ENCODE results near the gene GNPTG. TPM values are rescaled to one million over a fixed set of nuclear protein-coding genes. Genes with fewer than 3 reads are reported as not detected.

The GNPTG gene
- total and polyA plus RNA-seq, 8 donors, result 30.0 to 87.9 (median 41.5) TPM

DNA sequence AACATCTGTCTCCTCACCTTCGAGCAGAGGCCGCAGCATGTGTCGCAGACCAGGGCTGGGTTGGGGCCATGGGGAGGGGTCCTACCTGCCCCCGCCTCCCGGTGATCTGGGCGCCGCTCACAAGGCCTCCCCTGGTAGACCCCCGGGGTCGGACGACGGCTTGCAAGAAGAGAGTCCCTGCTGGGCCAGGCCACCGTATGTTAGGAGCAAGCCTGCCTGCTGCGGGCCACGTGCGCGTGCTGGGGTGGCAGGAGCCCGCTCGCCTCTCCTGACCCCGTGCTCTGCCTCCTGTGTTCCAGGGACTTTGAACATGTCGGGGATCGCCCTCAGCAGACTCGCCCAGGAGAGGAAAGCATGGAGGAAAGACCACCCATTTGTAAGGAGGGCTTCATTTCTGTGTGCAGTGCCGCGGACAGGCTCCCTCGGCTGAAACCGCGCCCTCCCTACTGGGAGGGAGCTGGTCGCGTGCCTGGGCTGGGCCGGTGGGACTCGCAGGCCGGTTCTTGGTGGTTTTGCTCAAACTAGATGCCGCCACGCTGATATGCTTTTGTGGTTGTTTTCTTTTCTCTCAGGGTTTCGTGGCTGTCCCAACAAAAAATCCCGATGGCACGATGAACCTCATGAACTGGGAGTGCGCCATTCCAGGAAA is 37.9 kb upstream of the GNPTG start:
- H3K4me3 ChIP-seq, result no peak overlapping the region
- no peaks in the 10 kb centered on the region for H3K27me3 ChIP-seq
- H3K4me1 ChIP-seq, result peaks cover 30 to 46% (median 44%) of the 10 kb centered on the region in 4 donors
- TF ChIP-seq, protein P1, sequence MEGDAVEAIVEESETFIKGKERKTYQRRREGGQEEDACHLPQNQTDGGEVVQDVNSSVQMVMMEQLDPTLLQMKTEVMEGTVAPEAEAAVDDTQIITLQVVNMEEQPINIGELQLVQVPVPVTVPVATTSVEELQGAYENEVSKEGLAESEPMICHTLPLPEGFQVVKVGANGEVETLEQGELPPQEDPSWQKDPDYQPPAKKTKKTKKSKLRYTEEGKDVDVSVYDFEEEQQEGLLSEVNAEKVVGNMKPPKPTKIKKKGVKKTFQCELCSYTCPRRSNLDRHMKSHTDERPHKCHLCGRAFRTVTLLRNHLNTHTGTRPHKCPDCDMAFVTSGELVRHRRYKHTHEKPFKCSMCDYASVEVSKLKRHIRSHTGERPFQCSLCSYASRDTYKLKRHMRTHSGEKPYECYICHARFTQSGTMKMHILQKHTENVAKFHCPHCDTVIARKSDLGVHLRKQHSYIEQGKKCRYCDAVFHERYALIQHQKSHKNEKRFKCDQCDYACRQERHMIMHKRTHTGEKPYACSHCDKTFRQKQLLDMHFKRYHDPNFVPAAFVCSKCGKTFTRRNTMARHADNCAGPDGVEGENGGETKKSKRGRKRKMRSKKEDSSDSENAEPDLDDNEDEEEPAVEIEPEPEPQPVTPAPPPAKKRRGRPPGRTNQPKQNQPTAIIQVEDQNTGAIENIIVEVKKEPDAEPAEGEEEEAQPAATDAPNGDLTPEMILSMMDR (IDR thresholded peaks at IDR 0.05), result no peak
- TF ChIP-seq POLR2A (IDR thresholded peaks at IDR 0.05) (no peak), EP300 (IDR thresholded peaks at IDR 0.05) (no peak), POLR2AphosphoS5 (IDR thresholded peaks at IDR 0.05) (no peak)
- intact Hi-C loops (cut with DNase I; ENCODE audit: low total_unique reads), result no loop called here
- DNase-seq, result no peak
- WGBS, 5 donors, result 87 to 94% (median 89%) methylated on average over 30 to 38 of the region's 38 CpGs
- no peak overlapping the region for H3K27ac ChIP-seq
- H3K9me3 ChIP-seq, result no peaks in the 10 kb centered on the region
- H3K36me3 ChIP-seq, result peaks cover 49 to 67% (median 63%) of the 10 kb centered on the region in 4 donors

DNA sequence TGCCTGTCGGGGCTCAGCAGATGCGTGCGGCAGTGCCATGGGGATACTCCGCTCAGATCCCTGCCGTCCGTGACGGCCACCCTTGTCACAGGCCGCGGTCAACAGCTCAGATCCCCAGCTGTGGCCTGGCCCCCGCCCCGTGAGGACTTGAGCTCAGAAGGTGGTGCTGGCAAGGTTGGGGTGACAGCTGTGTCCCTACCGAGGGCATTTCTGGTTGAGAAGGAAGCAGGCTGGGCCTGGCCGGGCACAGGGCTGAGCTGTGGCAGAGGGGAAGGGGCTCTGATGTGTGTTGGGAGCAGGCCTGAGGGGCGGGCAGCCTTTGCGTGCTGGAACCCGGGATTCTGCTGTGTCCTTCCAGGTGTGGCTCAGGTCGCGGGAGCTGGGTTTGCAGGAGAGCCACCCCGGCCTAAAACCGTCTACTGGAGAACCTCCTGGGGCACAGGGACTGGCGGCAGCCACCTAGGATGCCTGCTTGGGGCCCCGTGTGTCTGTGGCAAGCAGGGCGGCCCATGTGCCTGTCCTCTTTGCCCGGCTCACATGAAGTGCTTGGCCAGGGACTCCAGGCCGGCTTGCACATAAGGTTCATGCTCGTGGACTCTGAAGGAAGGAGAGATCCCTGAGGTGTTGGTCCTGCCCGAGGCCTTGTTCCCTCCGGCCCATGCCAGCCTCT is 37.2 kb upstream of the GNPTG start:
- H3K4me3 ChIP-seq, result no peak overlapping the region
- H3K36me3 ChIP-seq, result peaks cover 55 to 74% (median 70%) of the 10 kb centered on the region in 4 donors
- no peaks in the 10 kb centered on the region for H3K27me3 ChIP-seq
- no peak for DNase-seq
- TF ChIP-seq POLR2A (IDR thresholded peaks at IDR 0.05) (no peak), EP300 (IDR thresholded peaks at IDR 0.05) (no peak), POLR2AphosphoS5 (IDR thresholded peaks at IDR 0.05) (no peak)
- TF ChIP-seq, protein P1 (IDR thresholded peaks at IDR 0.05), result no peak
- H3K9me3 ChIP-seq, result no peaks in the 10 kb centered on the region
- no peak overlapping the region for H3K27ac ChIP-seq
- 85 to 91% (median 86%) methylated on average over 19 to 28 of the region's 28 CpGs for whole genome bisulfite sequencing, 5 donors
- H3K4me1 ChIP-seq, result peaks cover 30 to 46% (median 44%) of the 10 kb centered on the region in 4 donors
- intact Hi-C loops (cut with DNase I; ENCODE audit: low total_unique reads), result no loop called here

DNA sequence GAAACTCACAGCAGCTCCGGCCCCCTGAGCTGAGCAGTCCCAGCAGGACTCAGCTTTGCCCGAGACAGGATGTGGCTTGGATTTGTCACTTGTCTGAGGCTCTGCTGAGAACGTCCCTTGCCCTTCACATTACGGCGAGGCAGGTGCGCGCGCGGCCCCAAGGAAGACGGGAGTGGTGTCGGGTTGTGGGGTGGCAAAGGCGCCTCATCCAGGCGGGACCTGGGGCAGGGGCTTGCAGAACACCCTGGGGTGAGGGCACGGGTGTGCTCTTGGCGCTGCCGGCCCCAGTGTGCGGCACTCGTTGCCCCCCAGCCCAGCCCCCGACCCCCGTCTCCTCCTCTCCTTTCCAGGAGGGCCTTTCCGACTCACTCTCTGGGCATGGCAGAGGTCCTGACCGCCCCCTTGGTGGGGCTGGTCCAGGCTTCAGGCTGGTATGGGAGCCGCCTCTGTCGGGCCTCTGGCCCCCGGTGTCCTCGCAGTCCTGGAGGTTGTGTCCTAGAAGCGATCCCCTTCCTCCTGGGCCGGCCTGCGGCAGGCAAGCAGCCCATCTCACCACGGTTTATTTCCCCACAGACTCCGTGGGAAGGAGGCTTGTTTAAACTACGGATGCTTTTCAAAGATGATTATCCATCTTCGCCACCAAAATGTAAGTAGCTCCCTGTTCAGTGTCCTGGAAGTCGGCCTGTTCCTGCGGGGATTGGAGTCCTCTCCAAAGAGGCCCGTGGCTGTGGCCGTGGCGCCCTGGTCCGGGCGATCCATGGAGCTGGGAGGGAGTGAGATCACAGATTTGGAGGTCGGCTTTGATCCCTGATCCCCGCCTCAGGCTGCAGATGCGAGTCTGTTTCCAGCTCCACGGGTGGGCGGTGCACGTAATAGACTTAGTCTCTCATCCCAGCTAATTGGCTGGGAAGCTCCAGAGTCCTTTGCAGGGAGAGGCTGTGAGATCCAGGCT is 36.4 kb upstream of the GNPTG start:
- peaks cover 30 to 45% (median 41%) of the 10 kb centered on the region in 4 donors for H3K4me1 ChIP-seq
- 82 to 85% (median 84%) methylated on average over 31 to 46 of the region's 46 CpGs for WGBS, 5 donors
- H3K27ac ChIP-seq, result no peak overlapping the region
- no peak overlapping the region for H3K4me3 ChIP-seq
- H3K9me3 ChIP-seq, result no peaks in the 10 kb centered on the region
- H3K36me3 ChIP-seq, result peaks cover 63 to 82% (median 78%) of the 10 kb centered on the region in 4 donors
- TF ChIP-seq POLR2A (IDR thresholded peaks at IDR 0.05) (no peak), POLR2AphosphoS5 (IDR thresholded peaks at IDR 0.05) (no peak), EP300 (IDR thresholded peaks at IDR 0.05) (no peak)
- TF ChIP-seq, protein P1 (IDR thresholded peaks at IDR 0.05), result no peak
- DNase-seq, result no peak
- intact Hi-C loops (cut with DNase I; ENCODE audit: low total_unique reads), result no loop called here
- H3K27me3 ChIP-seq, result no peaks in the 10 kb centered on the region

DNA sequence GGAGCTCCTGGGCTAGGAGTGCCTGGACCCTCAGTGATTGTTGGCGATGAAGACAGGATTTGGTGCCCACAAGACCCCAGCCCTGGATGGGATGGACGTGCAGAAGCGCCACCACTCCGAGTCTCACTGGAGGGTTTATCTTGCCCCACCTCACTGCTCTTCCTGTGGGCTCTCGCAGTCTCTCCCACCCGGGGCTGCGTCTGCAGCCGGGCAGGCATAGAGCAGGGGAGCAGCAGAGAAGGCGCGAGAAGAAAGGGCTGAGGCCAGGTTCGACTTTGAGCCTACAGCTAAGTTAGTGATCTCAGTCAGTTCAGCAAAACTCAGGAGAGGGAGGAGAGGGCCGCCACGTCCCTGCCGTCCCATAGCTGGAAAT is 35.7 kb upstream of the GNPTG start:
- Histone ChIP-seq H3K27ac (no peak overlapping the region), H3K9me3 (no peaks in the 10 kb centered on the region), H3K27me3 (no peaks in the 10 kb centered on the region), H3K4me1 (peaks cover 26 to 39% (median 34%) of the 10 kb centered on the region in 4 donors), H3K4me3 (no peak overlapping the region), H3K36me3 (peaks cover 70 to 88% (median 85%) of the 10 kb centered on the region in 4 donors)
- 83 to 91% (median 90%) methylated on average over 12 to 14 of the region's 14 CpGs for WGBS, 5 donors
- intact Hi-C loops (cut with DNase I; ENCODE audit: low total_unique reads), result no loop called here
- TF ChIP-seq POLR2AphosphoS5 (IDR thresholded peaks at IDR 0.05), result no peak
- no peak for TF ChIP-seq EP300 (IDR thresholded peaks at IDR 0.05)
- no peak for TF ChIP-seq POLR2A (IDR thresholded peaks at IDR 0.05)
- TF ChIP-seq, protein P1 (IDR thresholded peaks at IDR 0.05), result no peak
- DNase-seq, result no peak
